Amniotic stem cell (primary cell): Measurements from ENCODE around the gene OTOG.

Experiments used
- DNase-seq: peaks from one replicate; lab custom pipeline; 2025; lab: John Stamatoyannopoulos, UW

OTOG gene

GRCh38 chr11:17651061-17651460 lies 104.0 kb downstream of the OTOG start:
- DNase-seq: no peak

- DNase-seq: no peak
Measured at GRCh38 chr11:17651681-17652080, 104.6 kb downstream of the OTOG start.

GRCh38 chr11:17652556-17652955 lies 105.5 kb downstream of the OTOG start:
- no peak for DNase-seq

GRCh38 chr11:17653611-17654010 lies 106.6 kb downstream of the OTOG start:
- no peak for DNase-seq

GRCh38 chr11:17655682-17656081 lies 108.6 kb downstream of the OTOG start:
- no peak for DNase-seq

- no peak for DNase-seq
Measured at GRCh38 chr11:17658211-17658610, 111.2 kb downstream of the OTOG start.

GRCh38 chr11:17668166-17668565 lies 121.1 kb downstream of the OTOG start:
- DNase-seq: no peak

- no peak for DNase-seq
Measured at GRCh38 chr11:17672469-17672868, 125.4 kb downstream of the OTOG start.

- no peak for DNase-seq
Measured at GRCh38 chr11:17673951-17674350, 126.9 kb downstream of the OTOG start.

GRCh38 chr11:17682848-17683247 lies 135.8 kb downstream of the OTOG start:
- no peak for DNase-seq

GRCh38 chr11:17683377-17684161 lies 136.5 kb downstream of the OTOG start:
- peak; percentile 26 for DNase-seq

GRCh38 chr11:17684550-17684949 lies 137.5 kb downstream of the OTOG start:
- no peak for DNase-seq

GRCh38 chr11:17686231-17686980 lies 139.3 kb downstream of the OTOG start:
- no peak for DNase-seq

GRCh38 chr11:17687946-17688670 lies 141.0 kb downstream of the OTOG start:
- no peak for DNase-seq

- no peak for DNase-seq
Measured at GRCh38 chr11:17691550-17691949, 144.5 kb downstream of the OTOG start.

GRCh38 chr11:17691976-17692375 lies 144.9 kb downstream of the OTOG start:
- no peak for DNase-seq

- DNase-seq: no peak
Measured at GRCh38 chr11:17692931-17693330, 145.9 kb downstream of the OTOG start.

GRCh38 chr11:17693531-17693930 lies 146.5 kb downstream of the OTOG start:
- no peak for DNase-seq

- no peak for DNase-seq
Measured at GRCh38 chr11:17694494-17695110, 147.5 kb downstream of the OTOG start.

GRCh38 chr11:17695454-17696441 lies 148.7 kb downstream of the OTOG start:
- DNase-seq: no peak

GRCh38 chr11:17696741-17697140 lies 149.7 kb downstream of the OTOG start:
- DNase-seq: no peak
